Renal cortical epithelial cell (primary cell): Measurements from ENCODE around the gene LAMA4. TPM values are rescaled to one million over a fixed set of nuclear protein-coding genes. Genes with fewer than 3 reads are reported as not detected.

Source experiments
- DNase-seq: peaks from one replicate; pipeline ENCODE4 v3.0.0-alpha.2; 2011; ENCODE audit warnings: low read depth
- total RNA-seq: library from RNA; depleted of rRNA; stranded (reverse); fragments of >200 nt; gene quantifications from 2 replicates; pipeline ENCODE4 v1.2.3, GENCODE V29; 2014

Gene LAMA4
- total RNA-seq, 1 donor from 2014 or later: 54.0 TPM

GRCh38 chr6:112279031-112279935, 24.9 kb upstream of the LAMA4 start:
- DNase-seq: no peak

DNA sequence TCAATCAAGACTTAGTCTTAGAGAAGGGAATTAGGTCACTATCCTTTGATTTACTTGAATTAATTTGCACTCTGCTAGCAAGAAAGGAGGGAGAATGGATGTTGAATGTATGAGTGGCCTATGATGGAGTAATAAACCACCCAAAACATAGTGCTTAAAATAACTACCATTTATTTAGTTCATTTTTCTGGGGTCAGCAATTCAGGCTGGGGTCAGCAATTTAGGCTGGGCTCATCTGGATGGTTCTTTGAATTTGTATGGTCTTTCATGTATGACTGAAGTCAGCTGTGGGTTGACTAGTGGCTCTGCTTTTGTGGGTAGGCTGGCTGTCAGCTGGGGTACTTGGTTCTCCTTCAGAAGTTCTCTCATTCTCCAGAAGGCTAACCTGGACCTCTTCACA, 21.0 kb upstream of the LAMA4 start:
- DNase-seq: no peak

- DNase-seq: peak; percentile 3
Observed at GRCh38 chr6:112274774-112275173, 20.4 kb upstream of the LAMA4 start.

DNA sequence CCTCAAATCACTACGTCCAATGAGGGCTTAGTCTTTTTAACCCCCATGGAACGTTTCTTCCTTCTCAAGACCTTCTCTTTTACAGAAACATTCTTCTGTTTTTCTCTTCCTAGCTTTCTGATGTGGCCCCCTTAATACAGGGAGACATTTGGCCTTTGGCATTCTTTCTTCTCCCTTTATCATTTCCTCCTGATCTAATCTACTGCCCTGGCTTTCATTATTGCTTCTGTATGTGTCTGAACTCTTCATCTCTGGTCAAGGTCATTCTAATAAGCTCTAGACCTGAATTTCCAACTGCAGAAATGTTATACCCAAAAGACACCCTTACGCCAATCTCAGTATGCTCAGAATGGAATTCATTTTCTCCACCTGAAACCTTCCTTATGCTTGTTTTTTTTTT, 18.4 kb upstream of the LAMA4 start:
- no peak for DNase-seq

- DNase-seq: no peak
Observed at GRCh38 chr6:112270756-112271155, 16.4 kb upstream of the LAMA4 start.

DNA sequence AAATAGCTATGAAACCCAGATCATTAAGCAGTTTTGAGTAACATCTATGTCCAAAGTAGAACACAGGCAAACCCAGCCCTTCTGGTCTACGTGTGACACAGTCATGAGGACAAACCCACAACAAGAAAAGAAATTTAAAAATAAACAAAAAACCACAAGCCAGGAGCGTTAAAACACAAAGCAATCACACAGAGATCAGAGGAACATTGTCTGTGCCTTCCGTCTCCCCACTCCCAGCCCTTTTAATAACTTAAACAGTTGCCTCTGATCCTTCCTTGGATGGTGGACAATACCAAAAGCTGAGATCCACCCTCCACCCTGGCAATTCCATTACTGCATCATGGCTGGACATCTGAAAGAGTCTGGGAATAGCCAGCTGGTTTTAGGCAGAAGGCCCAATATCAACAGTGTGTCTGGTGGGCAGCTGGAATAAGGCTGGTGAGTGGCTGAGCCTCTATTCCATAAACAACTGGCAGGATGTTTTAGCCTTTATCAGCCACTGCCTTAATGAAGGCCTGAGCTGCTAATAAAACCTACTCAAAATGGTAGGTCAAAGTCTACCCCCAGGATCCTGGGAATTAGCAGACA, 15.7 kb upstream of the LAMA4 start:
- no peak for DNase-seq

DNA sequence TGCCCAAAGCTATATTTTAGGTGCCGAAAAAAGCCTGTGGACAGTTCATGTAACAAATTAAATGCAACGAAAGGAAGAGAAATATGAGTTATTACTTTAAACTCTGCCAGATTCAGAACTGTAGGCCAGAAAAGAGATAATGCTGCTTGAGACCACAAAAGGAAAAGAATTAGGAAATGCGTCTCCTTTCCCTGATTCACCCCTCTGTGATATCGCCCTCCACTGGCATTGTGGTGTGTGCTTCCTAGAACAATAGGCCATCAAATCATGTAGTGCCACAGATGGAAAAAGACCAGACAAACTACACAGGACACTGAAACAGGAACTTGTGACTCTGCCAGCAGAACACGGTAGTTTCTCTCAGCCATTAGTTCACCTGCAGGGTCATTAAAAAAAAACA, 14.7 kb upstream of the LAMA4 start:
- DNase-seq: no peak

GRCh38 chr6:112268654-112269053, 14.3 kb upstream of the LAMA4 start:
- no peak for DNase-seq

DNA sequence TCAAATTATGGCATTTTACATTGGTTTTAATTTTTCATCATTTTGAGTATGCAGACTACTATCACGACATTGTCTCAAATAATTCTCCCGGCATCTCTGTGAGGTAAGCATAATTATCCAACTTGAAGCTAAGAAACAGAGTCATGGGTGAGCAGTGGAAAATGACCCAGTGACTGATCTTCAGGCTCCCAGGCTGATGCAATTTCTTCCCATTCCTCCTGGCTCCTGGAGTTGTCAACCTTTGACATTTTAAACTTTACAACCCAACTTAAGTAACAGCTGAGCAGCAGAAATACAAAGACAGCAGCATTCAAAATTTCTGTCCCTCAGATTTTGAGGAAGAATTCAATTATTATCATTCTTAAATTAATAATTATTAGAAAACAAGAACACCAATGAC, 13.7 kb upstream of the LAMA4 start:
- peak; percentile 47 for DNase-seq

GRCh38 chr6:112266331-112266730, 12.0 kb upstream of the LAMA4 start:
- DNase-seq: no peak

DNA sequence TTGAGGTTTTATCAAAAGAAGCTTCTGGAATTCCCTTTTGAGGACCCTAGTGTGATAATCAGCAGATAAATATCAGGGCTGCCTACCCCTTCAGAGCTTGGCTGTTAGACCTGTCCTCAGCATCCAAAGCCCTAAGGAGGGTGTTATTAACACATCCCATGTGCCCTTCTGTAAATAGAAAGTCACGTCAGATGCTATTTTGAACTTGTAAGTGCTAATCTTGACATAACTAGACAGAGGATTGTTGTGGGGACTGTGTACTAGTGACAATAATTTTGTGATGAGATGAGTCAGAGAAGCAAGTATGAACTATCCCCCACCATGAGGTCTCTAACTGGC, 4.9 kb upstream of the LAMA4 start:
- no peak for DNase-seq

DNA sequence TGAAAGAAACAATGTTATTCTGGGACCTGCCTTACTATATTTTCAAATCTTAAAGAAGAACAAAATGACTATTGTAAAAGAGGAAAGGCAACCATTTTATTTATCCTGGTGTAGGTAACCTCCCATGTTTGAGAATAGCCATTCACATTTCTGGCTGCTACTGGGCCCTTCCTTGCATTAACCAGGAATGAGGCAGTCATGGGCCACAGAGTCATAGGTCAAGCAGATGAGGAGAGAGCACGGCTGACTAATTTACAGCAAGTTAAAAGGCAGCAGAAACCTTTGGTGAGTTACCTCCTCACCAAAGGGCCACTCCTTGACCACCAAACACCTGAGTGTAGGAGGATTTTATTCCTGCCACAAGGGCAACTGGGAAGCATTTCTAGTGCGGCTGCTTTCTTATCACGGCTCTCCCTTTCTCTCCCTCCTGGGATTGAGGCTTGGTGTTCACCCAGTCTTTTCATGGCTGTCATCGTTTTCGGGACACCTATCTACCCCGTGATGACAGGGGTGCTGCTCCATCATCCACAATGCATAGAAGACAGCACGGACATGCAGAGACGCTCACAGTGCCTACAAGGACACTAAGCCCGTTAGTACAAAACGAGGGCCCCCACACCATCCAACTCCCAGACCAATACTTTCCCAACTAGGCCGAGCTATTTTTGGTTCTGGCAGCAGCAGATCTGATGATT, 4.4 kb upstream of the LAMA4 start:
- peak; percentile 67 for DNase-seq

DNA sequence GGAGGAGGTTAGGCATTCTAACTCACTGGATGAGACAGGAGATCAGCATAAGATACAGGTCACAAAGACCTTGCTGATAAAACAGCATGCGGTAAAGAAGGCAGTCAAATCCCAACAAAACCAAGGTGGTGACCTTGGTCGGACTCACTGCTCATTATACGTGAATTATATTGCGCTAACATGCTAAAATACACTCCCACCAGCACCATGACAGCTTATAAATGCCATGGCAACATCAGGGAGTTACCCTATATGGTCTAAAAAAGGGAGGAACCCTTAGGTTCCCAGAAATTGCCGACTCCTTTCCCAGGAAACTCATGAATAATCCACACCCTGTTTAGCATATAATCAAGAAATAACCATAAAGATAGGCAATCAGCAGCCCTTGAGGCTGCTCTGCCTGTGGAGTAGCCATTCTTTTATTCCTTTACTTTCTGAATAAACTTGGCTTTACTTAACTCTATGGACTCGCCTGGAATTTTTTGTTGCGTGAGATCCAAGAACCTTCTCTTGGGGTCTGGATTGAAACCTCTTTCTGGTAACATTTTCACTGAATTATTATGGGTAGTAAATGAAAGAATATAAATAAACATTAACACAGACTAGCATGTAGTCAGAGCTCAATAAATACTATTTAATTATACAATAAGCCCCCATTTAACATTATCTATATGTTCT, 3.0 kb upstream of the LAMA4 start:
- no peak for DNase-seq

DNA sequence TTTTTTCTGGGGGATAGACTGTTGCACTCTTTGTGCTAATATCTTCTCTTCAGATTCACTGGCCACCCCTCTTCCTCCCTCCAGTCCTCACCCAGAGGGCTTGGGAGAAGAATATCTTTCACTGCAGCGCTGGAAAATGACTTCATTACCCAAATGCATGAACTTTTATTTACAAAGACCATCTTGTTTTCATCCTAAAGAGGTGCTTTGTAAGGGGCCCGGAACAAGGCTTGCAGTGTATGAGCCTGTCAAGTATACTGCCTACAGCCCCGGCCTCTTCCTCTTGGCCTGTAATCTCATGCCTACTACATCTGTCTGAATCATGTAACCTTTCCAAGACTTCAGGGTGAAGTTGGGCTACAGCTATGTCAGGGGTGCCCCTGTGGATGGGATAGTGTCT, 554 bp upstream of the LAMA4 start:
- DNase-seq: no peak

- DNase-seq: peak; percentile 31
Observed at GRCh38 chr6:112253498-112253840, 898 bp downstream of the LAMA4 start.

- DNase-seq: peak; percentile 76
Observed at GRCh38 chr6:112252571-112253497, 1.5 kb downstream of the LAMA4 start.

- DNase-seq: peak; percentile 93
Observed at GRCh38 chr6:112251171-112251875, 3.0 kb downstream of the LAMA4 start.

GRCh38 chr6:112249489-112249888, 4.9 kb downstream of the LAMA4 start:
- no peak for DNase-seq

DNA sequence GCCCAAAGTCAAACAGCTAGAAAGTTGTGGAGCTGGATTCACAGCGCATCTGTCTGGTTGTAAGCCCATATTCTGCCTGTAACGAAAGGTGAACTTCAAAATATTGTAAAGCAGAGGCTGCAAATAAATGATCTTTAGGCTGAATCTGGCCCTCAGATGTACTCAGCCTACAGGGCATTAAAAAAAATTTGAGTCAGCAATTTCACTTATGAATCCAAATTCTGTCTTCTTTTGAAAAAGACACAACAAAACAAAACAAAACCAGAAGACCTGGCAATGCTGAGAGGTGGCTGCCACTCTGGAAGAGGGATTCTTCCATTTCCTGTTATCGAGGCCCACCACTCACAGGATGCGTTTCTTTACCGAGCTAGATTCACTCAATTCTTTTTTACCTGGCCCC, 7.1 kb downstream of the LAMA4 start:
- DNase-seq: no peak

GRCh38 chr6:112245511-112246203, 8.7 kb downstream of the LAMA4 start:
- DNase-seq: peak; percentile 82
